Stimulated activated naive CD8-positive, alpha-beta T cell treated with anti-CD3 and anti-CD28 coated beads, Interleukin-15, amount 100 ng/mL, for 72 hours (primary cell): ENCODE data around the gene LUZP2.

Source experiments
- ATAC-seq: fragments of 150-1000 bp; cut with Tn5 transposase; 2 replicates; pipeline ENCODE4 v1.10.0; 2021; ENCODE audit warnings: mild to moderate bottlenecking, moderate library complexity
- DNase-seq, 2 donors: peaks; one replicate each; pipeline ENCODE4 v3.0.0; 2021 to 2022
- H3K27ac Mint-ChIP-seq, 2 donors: one replicate each; pipeline ENCODE4 v1.8.0; 2022; ENCODE audit warnings: mild to moderate bottlenecking in 2 of 2, mixed read lengths in 2 of 2, moderate library complexity in 2 of 2
- H3K27me3 Mint-ChIP-seq: one replicate; pipeline ENCODE4 v1.8.0; 2022; ENCODE audit warnings: mixed read lengths
- H3K4me1 Mint-ChIP-seq: one replicate; pipeline ENCODE4 v1.8.0; 2022; ENCODE audit warnings: mild to moderate bottlenecking, mixed read lengths
- H3K4me3 Mint-ChIP-seq, 2 donors: one replicate each; pipeline ENCODE4 v1.8.0; 2022; ENCODE audit warnings: mild to moderate bottlenecking in 2 of 2, mixed read lengths in 2 of 2, moderate library complexity in 1 of 2
- H3K9me3 Mint-ChIP-seq, 2 donors: one replicate each; pipeline ENCODE4 v1.8.0; 2022; ENCODE audit warnings: mixed read lengths in 2 of 2

LUZP2 gene

DNA sequence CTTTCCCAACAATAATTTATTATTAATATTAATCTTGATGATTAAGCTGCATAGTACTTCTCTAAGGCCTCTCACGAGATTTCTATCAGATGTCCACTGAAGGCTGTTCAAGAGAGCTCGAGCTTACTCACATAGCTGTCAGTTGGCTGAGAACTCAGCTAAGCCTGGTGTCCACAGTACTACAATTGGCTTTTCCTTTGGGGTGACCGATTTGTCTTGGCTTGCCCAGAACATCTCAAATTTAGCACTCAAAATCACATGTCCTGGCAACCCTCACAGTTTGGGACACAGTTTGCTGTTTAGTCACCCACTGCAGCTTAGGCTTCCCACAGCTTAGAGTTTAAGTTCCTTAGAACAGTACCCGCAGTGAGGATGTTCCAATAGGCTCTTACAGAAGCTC lies 96.5 kb downstream of the LUZP2 start:
- H3K27me3 Mint-ChIP-seq = no peaks in the 10 kb centered on the region

DNA sequence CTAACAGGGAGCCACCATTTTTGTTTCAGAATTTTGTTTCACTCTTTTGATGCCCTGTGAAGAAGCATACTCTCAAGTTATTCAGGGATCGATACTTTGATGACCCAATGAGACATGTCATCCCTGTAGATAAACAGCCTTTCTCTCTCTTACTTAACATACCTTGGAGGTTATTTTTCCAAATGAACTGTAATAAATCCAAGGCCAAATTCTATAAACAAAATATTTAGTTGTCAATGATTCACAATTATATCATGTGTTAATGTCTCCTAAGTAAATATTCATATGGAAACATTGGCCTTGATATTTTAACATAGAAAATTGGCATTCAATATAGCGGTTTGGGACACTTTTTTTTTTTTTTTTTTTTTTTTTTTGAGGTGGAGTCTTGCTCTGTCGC lies 97.5 kb downstream of the LUZP2 start:
- H3K4me3 Mint-ChIP-seq = no peak overlapping the region
- ATAC-seq (no peak), DNase-seq (no peak)
- peaks cover 0 to 3% of the 10 kb centered on the region in 2 donors for H3K9me3 Mint-ChIP-seq
- H3K27me3 Mint-ChIP-seq = no peaks in the 10 kb centered on the region
- no peaks in the 10 kb centered on the region for H3K4me1 Mint-ChIP-seq
- H3K27ac Mint-ChIP-seq = no peak overlapping the region

More for the DNA sequence above, 96.5 kb downstream of the LUZP2 start:
- H3K4me3 Mint-ChIP-seq = no peak overlapping the region
- H3K4me1 Mint-ChIP-seq = no peaks in the 10 kb centered on the region
- H3K9me3 Mint-ChIP-seq = no peaks in the 10 kb centered on the region
- DNase-seq (no peak), ATAC-seq (no peak)
- H3K27ac Mint-ChIP-seq = no peak overlapping the region

DNA sequence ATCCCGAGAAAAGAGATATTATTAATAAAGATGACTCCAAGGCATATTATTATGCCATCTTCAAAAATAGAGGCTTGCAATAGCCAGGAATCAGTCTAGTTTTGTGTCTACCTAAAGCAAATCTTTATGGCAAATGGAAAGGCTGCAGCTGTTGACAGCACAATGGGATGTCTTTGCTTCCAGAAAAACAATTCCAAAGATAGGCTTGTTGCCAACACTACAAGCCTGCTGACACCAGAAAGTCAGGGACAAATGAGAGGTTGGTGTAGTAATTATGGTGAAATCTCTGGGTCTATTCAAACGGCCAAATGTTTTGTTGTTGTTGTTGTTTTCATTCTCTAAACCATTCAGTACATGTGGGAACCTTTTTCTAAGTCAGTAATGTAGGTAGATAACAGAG lies 101.8 kb downstream of the LUZP2 start:
- DNase-seq (no peak), ATAC-seq (no peak)
- H3K27me3 Mint-ChIP-seq = no peaks in the 10 kb centered on the region
- H3K4me3 Mint-ChIP-seq = no peak overlapping the region
- peaks cover 0 to 5% of the 10 kb centered on the region in 2 donors for H3K9me3 Mint-ChIP-seq
- no peaks in the 10 kb centered on the region for H3K4me1 Mint-ChIP-seq
- no peak overlapping the region for H3K27ac Mint-ChIP-seq

DNA sequence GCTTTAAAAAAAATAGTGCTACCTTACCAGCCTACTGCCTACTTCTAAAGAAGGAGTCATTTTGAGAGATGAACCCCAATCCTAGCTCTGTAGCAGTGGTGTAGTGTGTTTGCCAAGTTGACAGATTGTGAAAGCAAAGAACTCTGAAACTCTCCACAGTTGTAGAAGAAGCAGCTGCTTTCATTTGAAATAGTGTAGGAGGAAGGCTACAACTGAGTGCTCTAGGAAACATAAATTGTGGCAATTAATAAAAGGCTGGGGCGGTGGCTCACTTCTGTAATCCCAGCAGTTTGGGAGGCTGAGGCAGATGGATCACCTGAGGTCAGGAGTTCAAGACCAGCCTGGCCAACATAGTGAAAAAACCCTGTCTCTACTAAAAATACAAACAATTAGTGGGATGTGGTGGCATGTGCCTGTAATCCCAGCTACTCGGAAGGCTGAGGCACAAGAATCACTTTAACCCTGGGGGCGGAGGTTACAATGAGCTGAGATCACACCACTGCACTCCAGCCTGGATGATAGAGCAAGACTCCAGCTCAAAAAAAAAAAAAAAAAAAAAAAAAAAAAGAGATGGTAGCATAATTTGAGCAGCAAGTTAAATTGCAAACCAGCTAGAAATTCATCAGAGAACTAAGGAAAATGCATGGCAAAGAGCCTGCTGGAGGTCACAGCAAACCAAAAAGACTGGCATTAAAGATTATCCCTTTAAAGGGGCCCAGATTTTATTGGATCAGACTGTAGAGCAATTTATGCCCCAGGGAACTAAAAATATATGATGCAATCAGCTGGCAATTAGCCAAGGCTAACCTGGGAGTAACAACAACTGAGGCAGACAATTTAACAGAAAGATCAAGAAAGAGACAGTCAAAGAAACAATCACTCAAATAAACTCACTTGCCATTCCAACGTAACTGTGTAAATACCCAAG lies 112.6 kb downstream of the LUZP2 start:
- DNase-seq (no peak), ATAC-seq (no peak)
- H3K27me3 Mint-ChIP-seq = no peaks in the 10 kb centered on the region
- no peak overlapping the region for H3K27ac Mint-ChIP-seq
- peaks cover 0 to 13% of the 10 kb centered on the region in 2 donors for H3K9me3 Mint-ChIP-seq
- no peak overlapping the region for H3K4me3 Mint-ChIP-seq
- no peaks in the 10 kb centered on the region for H3K4me1 Mint-ChIP-seq

DNA sequence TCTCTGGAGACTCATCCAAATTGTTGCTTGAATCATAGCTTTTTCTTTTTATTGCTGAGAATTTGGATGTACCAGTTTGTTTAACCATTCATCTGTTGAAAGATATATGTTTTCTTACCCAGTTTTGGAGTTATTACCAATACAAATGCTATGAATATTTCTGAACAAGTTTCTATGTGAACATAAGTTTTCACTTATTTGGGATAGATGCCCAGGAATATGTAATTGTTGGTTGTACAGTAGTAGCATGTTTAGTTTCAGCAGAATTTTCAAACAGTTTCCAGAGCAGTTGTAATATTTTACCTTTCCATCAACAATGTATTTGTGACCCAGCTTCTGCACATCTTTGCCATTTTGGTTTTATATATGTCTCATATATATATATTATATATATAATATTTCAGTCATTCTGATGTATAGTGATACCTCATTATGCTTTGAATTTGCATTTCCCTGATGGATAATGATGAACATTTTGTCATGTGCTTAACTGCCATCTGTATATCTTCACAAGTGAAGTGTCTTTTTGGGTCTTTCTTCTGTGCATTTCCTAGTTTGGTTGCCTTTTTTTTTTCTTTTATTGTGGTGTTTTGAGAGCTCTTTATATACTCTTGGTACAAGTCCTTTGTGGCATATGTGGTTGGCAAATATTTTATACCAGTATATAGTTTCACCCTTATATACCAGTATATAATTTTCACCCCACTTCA lies 118.8 kb downstream of the LUZP2 start:
- Mint-ChIP-seq H3K4me3 (no peak overlapping the region), H3K4me1 (no peaks in the 10 kb centered on the region), H3K27ac (no peak overlapping the region), H3K9me3 (peaks cover 0 to 13% of the 10 kb centered on the region in 2 donors), H3K27me3 (no peaks in the 10 kb centered on the region)
- DNase-seq (no peak), ATAC-seq (no peak)

DNA sequence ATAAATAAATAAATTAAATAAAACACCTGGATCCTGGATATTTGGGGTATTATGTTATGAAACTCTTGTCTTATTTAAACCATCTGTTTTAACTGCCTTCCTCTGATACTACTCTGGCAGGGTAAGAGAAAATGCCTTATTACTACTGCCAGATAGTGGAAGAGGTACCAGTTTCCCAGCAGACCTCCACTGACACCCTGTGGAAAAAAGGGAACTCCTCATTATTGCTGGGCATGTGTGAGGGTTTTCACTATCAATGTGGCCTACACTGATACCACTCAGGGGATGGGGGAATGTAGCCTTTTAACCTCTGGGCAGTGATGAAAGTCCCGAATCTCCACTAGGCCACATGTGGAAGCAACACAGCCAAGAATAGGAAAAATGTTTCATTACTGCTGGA lies 121.0 kb downstream of the LUZP2 start:
- H3K27me3 Mint-ChIP-seq = no peaks in the 10 kb centered on the region

DNA sequence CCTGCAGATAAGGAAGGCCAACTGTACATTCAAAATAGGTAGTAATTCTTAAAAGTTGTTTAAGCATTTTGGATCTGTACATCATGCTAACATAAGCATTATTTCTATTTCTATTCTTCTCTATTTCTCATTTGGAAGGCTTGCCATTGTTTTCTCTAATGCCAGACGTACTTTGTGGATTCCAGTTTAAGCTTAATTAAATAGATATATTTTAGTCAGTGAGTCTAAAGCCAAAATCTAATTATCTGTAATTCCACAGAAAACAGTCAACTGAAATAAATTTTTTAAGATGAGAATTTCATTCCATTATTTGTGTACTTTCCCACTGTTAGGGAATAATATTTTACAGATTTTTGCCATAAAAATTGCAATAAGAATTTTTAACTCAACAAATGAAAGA lies 123.0 kb downstream of the LUZP2 start:
- H3K27me3 Mint-ChIP-seq = no peaks in the 10 kb centered on the region
- H3K4me3 Mint-ChIP-seq = no peak overlapping the region
- H3K4me1 Mint-ChIP-seq = no peaks in the 10 kb centered on the region
- no peak overlapping the region for H3K27ac Mint-ChIP-seq
- ATAC-seq (no peak), DNase-seq (no peak)
- peaks cover 4 to 6% of the 10 kb centered on the region in 2 donors for H3K9me3 Mint-ChIP-seq

More for the DNA sequence above, 121.0 kb downstream of the LUZP2 start:
- Mint-ChIP-seq H3K4me3 (no peak overlapping the region), H3K4me1 (no peaks in the 10 kb centered on the region), H3K27ac (no peak overlapping the region), H3K9me3 (peaks cover 0 to 13% of the 10 kb centered on the region in 2 donors)
- ATAC-seq = no peak
- no peak for DNase-seq

DNA sequence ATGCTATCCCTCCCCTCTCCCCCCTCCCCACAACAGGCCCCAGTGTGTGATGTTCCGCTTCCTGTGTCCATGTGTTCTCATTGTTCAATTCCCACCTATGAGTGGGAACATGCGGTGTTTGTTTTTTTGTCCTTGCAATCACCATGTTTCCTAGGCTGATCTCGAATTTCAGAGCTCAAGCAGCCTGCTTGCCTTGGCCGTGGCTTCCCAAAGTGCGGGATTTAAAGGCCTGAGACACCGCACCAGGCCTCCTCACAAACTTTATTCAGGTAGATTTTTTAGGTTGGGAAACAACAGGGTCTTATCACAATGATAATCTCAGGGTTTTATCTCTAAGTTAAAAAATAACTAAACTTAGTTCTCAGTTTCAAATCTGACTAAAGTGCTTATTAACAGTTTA lies 125.4 kb downstream of the LUZP2 start:
- no peak for ATAC-seq
- no peaks in the 10 kb centered on the region for H3K4me1 Mint-ChIP-seq
- no peak overlapping the region for H3K4me3 Mint-ChIP-seq

DNA sequence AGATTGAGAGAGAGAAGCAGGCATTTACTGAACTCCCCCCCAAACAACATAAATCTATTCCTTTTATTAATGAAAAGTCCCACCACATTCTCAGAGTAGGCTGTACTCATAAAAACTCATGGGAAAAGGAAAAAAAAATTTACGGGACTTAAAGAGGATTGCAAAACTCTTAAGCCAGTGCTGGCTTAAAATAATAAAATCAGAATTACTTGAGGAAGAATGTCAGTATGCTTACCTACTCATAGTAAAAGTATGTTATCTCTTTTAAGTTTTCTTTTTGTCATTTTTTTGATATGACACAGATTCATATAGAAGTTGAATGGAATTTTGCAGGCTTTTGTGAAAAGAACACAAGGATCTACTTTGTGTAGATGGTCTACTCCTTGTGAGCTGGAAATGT lies 126.3 kb downstream of the LUZP2 start:
- Mint-ChIP-seq H3K4me3 (no peak overlapping the region), H3K27ac (no peak overlapping the region), H3K27me3 (no peaks in the 10 kb centered on the region), H3K9me3 (peaks cover 0 to 7% of the 10 kb centered on the region in 2 donors), H3K4me1 (no peaks in the 10 kb centered on the region)
- DNase-seq (no peak), ATAC-seq (no peak)

More for the DNA sequence above, 125.4 kb downstream of the LUZP2 start:
- no peaks in the 10 kb centered on the region for H3K27me3 Mint-ChIP-seq
- peaks cover 2 to 7% of the 10 kb centered on the region in 2 donors for H3K9me3 Mint-ChIP-seq
- DNase-seq = no peak
- no peak overlapping the region for H3K27ac Mint-ChIP-seq

DNA sequence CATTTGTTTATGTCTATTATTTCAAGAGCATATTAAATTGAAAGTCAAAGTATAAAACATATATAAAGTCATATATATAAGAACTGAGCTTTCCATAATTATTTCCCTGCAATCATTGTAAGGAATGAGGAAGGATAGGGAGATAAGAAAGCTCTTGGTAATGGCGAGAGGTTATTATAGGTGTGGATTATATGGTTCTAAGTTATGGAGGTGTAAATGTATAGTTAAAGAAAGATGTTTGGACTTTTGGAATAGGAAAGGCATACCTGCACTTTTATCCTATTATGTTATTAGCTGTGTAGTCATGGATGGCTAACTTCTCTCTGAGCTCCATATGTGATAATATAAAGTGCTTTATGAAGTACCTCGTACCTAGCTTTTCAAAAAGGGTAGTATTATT lies 127.6 kb downstream of the LUZP2 start:
- no peak for DNase-seq
- H3K9me3 Mint-ChIP-seq = peaks cover 0 to 7% of the 10 kb centered on the region in 2 donors
- no peaks in the 10 kb centered on the region for H3K4me1 Mint-ChIP-seq
- H3K4me3 Mint-ChIP-seq = no peak overlapping the region
- no peaks in the 10 kb centered on the region for H3K27me3 Mint-ChIP-seq
- H3K27ac Mint-ChIP-seq = no peak overlapping the region
- no peak for ATAC-seq

DNA sequence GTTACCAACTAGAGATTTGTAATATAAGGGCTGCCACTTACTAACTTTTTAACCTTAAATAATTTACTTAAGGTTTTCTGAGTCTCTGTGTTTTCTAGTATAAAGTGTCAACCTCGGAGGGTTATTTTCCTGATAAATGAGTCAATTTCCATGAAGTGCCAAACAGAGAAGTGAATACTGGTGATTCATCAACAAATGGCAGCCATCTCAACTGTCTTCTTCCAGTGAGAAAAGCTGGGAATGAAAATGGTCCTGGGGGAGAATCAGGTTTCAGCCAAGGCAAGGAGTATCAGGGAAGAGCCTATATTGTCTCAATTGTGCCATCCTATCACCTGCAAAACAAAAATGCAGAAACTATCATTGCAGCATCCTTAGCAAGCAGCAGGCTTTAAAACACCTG lies 129.1 kb downstream of the LUZP2 start:
- Mint-ChIP-seq H3K27ac (no peak overlapping the region), H3K4me3 (no peak overlapping the region), H3K9me3 (peaks cover 0 to 7% of the 10 kb centered on the region in 2 donors), H3K27me3 (no peaks in the 10 kb centered on the region), H3K4me1 (no peaks in the 10 kb centered on the region)
- DNase-seq = no peak
- no peak for ATAC-seq

DNA sequence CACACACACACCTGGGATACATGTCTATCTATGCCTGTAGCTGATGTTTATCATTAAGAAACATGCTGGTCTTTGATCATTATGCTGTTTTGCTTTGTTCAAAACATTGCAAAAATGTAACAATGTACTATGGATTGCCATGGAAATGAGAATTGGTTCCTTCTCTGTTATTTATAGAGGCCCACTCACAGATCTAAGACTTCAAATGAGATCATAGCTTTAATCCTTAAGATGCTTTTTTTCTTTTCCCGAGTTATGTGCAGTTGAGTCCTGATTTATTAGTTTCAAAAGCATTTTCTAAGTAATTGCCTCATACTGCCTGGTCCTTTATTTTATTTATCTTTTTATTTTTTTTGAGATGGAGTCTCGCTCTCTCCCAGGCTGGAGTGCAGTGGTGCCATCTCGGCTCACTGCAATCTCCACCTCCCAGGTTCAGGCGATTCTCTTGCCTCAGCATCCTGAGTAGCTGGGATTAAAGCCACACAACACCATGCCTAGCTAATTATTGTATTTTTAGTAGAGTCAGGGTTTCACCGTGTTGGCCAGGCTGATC lies 131.4 kb downstream of the LUZP2 start:
- Mint-ChIP-seq H3K4me3 (no peak overlapping the region), H3K9me3 (peaks cover 7 to 14% of the 10 kb centered on the region in 2 donors), H3K27ac (no peak overlapping the region), H3K4me1 (no peaks in the 10 kb centered on the region), H3K27me3 (no peaks in the 10 kb centered on the region)
- ATAC-seq (no peak), DNase-seq (no peak)

DNA sequence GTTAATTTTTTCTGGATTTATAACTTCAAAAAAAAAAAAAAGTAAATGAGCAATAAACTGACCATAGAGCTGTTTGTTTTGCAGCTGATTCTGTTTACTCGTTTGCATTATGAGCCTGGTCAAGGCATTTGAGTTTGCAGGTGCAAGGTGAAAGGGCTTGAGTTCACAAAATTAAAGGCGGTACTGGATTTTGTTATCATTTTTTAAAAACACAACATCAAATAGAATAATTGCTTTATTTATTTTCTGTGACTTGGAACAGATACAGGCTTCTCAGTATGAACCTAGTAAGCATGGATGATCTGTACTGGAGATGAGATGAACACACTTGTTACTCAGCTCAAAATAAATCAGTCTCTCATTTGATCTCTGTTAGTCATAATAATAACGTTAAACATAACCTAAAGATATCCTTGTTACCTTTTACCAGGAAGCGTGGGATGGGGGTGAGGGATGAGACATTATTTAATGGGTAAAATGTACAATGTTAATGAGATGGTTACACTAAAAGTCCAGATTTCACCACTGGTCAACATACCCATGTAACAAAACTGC lies 137.8 kb downstream of the LUZP2 start:
- DNase-seq = no peak
- H3K27me3 Mint-ChIP-seq = no peaks in the 10 kb centered on the region
- H3K27ac Mint-ChIP-seq = no peak overlapping the region
- H3K4me3 Mint-ChIP-seq = no peak overlapping the region
- peaks cover 9 to 10% of the 10 kb centered on the region in 2 donors for H3K9me3 Mint-ChIP-seq
- no peaks in the 10 kb centered on the region for H3K4me1 Mint-ChIP-seq
- no peak for ATAC-seq

DNA sequence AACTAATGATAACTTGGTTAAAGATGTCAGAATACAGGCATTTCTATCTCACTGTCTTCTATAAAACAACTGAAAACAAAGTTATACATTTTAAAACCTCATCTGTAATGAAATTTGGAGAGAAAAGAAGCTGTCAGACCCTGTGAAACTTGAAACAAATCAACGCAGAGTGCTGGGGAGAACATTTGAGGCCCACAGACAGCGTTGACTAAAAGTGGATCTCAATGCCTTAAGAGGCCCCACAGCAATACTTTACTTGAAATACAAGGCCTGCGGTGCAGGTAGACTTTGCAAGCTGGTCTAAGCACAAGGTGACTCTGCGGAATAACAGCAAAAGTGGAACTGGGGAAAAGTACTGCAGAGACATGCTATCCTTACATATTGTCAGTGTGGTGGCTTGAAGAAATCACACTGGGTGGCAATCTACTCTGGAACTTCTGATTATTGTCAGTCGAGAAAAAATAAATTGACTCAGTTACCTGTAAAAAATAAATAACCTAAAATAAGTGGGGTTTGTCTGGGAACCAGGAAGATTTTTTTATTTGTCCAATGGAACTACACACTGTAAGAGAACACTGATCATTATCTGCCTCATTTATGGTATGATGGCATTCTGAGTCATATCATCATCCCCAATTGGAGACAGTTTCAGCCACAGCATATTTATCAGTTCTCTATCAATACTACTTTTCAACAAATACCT lies 138.9 kb downstream of the LUZP2 start:
- Mint-ChIP-seq H3K27ac (no peak overlapping the region), H3K27me3 (no peaks in the 10 kb centered on the region), H3K4me3 (no peak overlapping the region), H3K4me1 (no peaks in the 10 kb centered on the region), H3K9me3 (peaks cover 11 to 14% of the 10 kb centered on the region in 2 donors)
- no peak for ATAC-seq
- DNase-seq = no peak

DNA sequence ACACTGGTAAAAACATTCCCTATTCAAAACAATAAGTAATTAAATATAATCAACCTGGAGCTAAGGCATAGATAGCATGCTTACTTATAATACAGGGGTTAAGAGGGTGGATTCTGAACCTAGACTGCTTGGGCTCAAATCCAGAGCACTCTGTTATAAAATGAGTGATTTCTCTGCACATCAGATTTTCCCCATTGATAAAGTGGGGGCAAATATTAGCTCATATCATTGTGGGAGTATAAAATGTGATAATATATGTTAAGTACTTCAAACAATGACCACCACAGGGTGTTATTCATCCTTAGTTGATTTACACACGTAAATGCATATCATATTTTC lies 139.4 kb downstream of the LUZP2 start:
- no peak for ATAC-seq
- DNase-seq = no peak
- Mint-ChIP-seq H3K27ac (no peak overlapping the region), H3K4me3 (no peak overlapping the region), H3K27me3 (no peaks in the 10 kb centered on the region), H3K4me1 (no peaks in the 10 kb centered on the region), H3K9me3 (peaks cover 10 to 12% of the 10 kb centered on the region in 2 donors)
